ENCODE results near the gene PDE6A.

Gene PDE6A

DNA sequence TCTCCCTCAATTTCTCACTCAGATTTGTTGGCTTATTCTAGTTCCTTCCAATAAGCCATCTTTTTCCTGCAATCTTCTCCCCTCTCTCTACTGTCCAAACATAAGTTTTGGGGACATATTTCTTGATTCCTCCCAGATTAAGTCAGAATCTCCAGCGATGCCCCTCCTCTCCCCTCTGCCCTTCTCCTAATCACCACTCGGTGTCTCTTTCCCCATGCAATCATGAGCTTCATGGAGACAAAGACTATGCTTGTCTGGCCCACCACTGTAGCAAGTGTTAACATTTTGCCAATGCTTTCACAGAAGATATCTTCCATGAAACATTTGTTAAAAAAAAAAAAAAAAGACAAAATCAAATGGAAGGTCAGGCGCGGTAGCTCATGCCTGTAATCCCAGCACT is 42.4 kb downstream of the PDE6A start:
- no peaks in the 10 kb centered on the region for H3K4me1 ChIP-seq (ENCODE audit: insufficient read depth, low read length, poor library complexity, severe bottlenecking)

DNA sequence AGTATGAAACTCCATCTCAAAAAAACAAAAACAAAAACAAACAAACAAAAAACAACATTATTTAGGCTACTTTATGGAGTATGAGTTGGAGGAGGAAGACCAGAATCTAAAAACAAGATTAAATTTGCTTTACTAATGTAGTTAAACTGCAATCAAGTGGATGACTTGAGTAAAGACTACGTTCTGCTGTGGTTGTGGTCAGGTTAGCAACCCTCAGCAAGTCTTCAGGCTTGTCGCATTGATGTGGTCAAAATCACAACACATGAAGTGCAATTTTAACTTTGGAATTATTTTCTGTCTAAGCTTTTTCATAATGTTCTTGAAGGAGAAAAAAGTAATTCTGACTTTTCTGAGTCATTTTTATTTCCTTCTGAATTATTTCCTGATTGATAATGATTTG is 43.1 kb downstream of the PDE6A start:
- Histone ChIP-seq H4K20me1 (ENCODE audit: insufficient read depth, low read length, poor library complexity, severe bottlenecking) (no peaks in the 10 kb centered on the region), H3K9me3 (ENCODE audit: insufficient read depth, low read depth, low read length) (no peaks in the 10 kb centered on the region), H3K27me3 (ENCODE audit: insufficient read depth, low read length, poor library complexity, severe bottlenecking) (peaks cover 3% of the 10 kb centered on the region), H3K4me3 (ENCODE audit: low read length, poor library complexity, severe bottlenecking) (no peak overlapping the region), H3K79me2 (ENCODE audit: insufficient read depth, low read length) (no peaks in the 10 kb centered on the region), H3K9ac (ENCODE audit: low read depth, low read length, poor library complexity, severe bottlenecking) (no peak overlapping the region), H2AFZ (ENCODE audit: low read length) (no peak overlapping the region), H3K4me1 (ENCODE audit: insufficient read depth, low read length, poor library complexity, severe bottlenecking) (no peaks in the 10 kb centered on the region), H3K36me3 (ENCODE audit: insufficient read depth, low read length) (no peaks in the 10 kb centered on the region), H3K4me2 (ENCODE audit: low read depth, low read length, poor library complexity, severe bottlenecking) (no peak overlapping the region), H3K9me2 (replicated peaks; ENCODE audit: low read depth, low read length) (no peaks in the 10 kb centered on the region), H3F3A (ENCODE audit: low read depth) (no peaks in the 10 kb centered on the region)
- no peak for TF ChIP-seq EZH2phosphoT487 (IDR thresholded peaks at IDR 0.05; ENCODE audit: borderline replicate concordance)
- TF ChIP-seq, protein P1, sequence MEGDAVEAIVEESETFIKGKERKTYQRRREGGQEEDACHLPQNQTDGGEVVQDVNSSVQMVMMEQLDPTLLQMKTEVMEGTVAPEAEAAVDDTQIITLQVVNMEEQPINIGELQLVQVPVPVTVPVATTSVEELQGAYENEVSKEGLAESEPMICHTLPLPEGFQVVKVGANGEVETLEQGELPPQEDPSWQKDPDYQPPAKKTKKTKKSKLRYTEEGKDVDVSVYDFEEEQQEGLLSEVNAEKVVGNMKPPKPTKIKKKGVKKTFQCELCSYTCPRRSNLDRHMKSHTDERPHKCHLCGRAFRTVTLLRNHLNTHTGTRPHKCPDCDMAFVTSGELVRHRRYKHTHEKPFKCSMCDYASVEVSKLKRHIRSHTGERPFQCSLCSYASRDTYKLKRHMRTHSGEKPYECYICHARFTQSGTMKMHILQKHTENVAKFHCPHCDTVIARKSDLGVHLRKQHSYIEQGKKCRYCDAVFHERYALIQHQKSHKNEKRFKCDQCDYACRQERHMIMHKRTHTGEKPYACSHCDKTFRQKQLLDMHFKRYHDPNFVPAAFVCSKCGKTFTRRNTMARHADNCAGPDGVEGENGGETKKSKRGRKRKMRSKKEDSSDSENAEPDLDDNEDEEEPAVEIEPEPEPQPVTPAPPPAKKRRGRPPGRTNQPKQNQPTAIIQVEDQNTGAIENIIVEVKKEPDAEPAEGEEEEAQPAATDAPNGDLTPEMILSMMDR (conservative IDR thresholded peaks at IDR 0.05; ENCODE audit: low read length): no peak

More for the DNA sequence above, 42.4 kb downstream of the PDE6A start:
- H3K27me3 ChIP-seq (ENCODE audit: insufficient read depth, low read length, poor library complexity, severe bottlenecking): no peaks in the 10 kb centered on the region
- no peaks in the 10 kb centered on the region for H3K36me3 ChIP-seq (ENCODE audit: insufficient read depth, low read length)
- no peaks in the 10 kb centered on the region for H4K20me1 ChIP-seq (ENCODE audit: insufficient read depth, low read length, poor library complexity, severe bottlenecking)
- H3K4me2 ChIP-seq (ENCODE audit: low read depth, low read length, poor library complexity, severe bottlenecking): no peak overlapping the region
- H3K9me3 ChIP-seq (ENCODE audit: insufficient read depth, low read depth, low read length): no peaks in the 10 kb centered on the region
- no peak for TF ChIP-seq EZH2phosphoT487 (IDR thresholded peaks at IDR 0.05; ENCODE audit: borderline replicate concordance)
- TF ChIP-seq, protein P1 (conservative IDR thresholded peaks at IDR 0.05; ENCODE audit: low read length): peak; percentile 30
- H3F3A ChIP-seq (ENCODE audit: low read depth): no peaks in the 10 kb centered on the region
- H3K9me2 ChIP-seq (replicated peaks; ENCODE audit: low read depth, low read length): no peaks in the 10 kb centered on the region
- no peak overlapping the region for H2AFZ ChIP-seq (ENCODE audit: low read length)
- no peaks in the 10 kb centered on the region for H3K79me2 ChIP-seq (ENCODE audit: insufficient read depth, low read length)
- no peak overlapping the region for H3K4me3 ChIP-seq (ENCODE audit: low read length, poor library complexity, severe bottlenecking)
- no peak overlapping the region for H3K9ac ChIP-seq (ENCODE audit: low read depth, low read length, poor library complexity, severe bottlenecking)

DNA sequence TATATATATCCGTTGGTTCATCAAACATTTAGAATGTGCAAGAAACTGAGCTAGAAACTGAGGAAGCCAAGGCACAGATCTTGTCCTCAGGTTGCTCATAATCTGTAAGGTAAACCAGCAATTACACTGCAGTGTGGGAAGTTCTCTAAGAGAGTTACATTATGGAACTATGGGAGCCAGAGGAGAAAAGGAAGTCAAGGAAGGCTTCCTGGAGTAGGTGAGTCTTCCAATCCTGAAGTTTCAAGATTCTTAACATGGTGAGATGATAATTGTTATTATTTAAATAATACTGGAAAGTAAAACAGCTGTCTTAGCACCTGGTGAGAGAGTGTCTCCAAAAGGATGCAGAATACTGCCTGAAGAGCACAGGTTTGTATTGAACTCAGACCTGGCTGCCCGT is 44.2 kb downstream of the PDE6A start:
- H4K20me1 ChIP-seq (ENCODE audit: insufficient read depth, low read length, poor library complexity, severe bottlenecking): no peaks in the 10 kb centered on the region
- H3K9ac ChIP-seq (ENCODE audit: low read depth, low read length, poor library complexity, severe bottlenecking): no peak overlapping the region
- H3K9me2 ChIP-seq (replicated peaks; ENCODE audit: low read depth, low read length): no peaks in the 10 kb centered on the region
- no peaks in the 10 kb centered on the region for H3K4me1 ChIP-seq (ENCODE audit: insufficient read depth, low read length, poor library complexity, severe bottlenecking)
- peaks cover 3% of the 10 kb centered on the region for H3K27me3 ChIP-seq (ENCODE audit: insufficient read depth, low read length, poor library complexity, severe bottlenecking)
- H3K79me2 ChIP-seq (ENCODE audit: insufficient read depth, low read length): no peaks in the 10 kb centered on the region
- H3K36me3 ChIP-seq (ENCODE audit: insufficient read depth, low read length): no peaks in the 10 kb centered on the region
- no peak overlapping the region for H3K4me2 ChIP-seq (ENCODE audit: low read depth, low read length, poor library complexity, severe bottlenecking)
- no peak overlapping the region for H3K4me3 ChIP-seq (ENCODE audit: low read length, poor library complexity, severe bottlenecking)
- no peak for TF ChIP-seq EZH2phosphoT487 (IDR thresholded peaks at IDR 0.05; ENCODE audit: borderline replicate concordance)
- TF ChIP-seq, protein P1 (conservative IDR thresholded peaks at IDR 0.05; ENCODE audit: low read length): no peak
- no peak overlapping the region for H2AFZ ChIP-seq (ENCODE audit: low read length)
- H3K9me3 ChIP-seq (ENCODE audit: insufficient read depth, low read depth, low read length): no peaks in the 10 kb centered on the region
- H3F3A ChIP-seq (ENCODE audit: low read depth): no peaks in the 10 kb centered on the region

Data from Loucy (cell line).